Gastrocnemius medialis (tissue), 4 donors: ENCODE results near the gene ELL2. TPM values are rescaled to one million over a fixed set of nuclear protein-coding genes. Genes with fewer than 3 reads are reported as not detected.
A peak's percentile ranks its signal among the peaks of the same experiment; 100 is the strongest.

Source experiments
- ATAC-seq, 2 donors: fragments of 150-250 bp; one replicate each; pipeline ENCODE4 v1.9.1; 2016
- DNase-seq, 2 donors: peaks; one replicate each; pipeline ENCODE4 v3.0.0-alpha.2; 2019
- H3K27ac ChIP-seq, 4 donors: fragments of 200-600 bp; sonication (generic); 1 replicate in 1 of 4; 2 replicates in 3 of 4; pipeline ENCODE4 v1.5.1; 2016 to 2018; ENCODE audit warnings: mild to moderate bottlenecking in 2 of 4, moderate library complexity in 1 of 4
- H3K27me3 ChIP-seq, 3 donors: fragments of 200-600 bp; sonication (generic) in 2 of 3; 1 replicate in 1 of 3; 2 replicates in 2 of 3; pipeline versions ENCODE4 v1.5.1 to v1.6.0; 2016 to 2019; ENCODE audit warnings: mild to moderate bottlenecking in 1 of 3, moderate library complexity in 1 of 3
- H3K36me3 ChIP-seq, 2 donors: fragments of 200-600 bp; sonication (generic) in 1 of 2; one replicate each; pipeline ENCODE4 v1.5.1; 2017 to 2018
- H3K4me1 ChIP-seq, 2 donors: fragments of 200-600 bp; sonication (generic) in 1 of 2; one replicate each; pipeline ENCODE4 v1.5.1; 2016 to 2017; ENCODE audit warnings: mild to moderate bottlenecking in 2 of 2
- H3K4me3 ChIP-seq, 4 donors: fragments of 200-600 bp; sonication (generic) in 3 of 4; 1 replicate in 1 of 4; 2 replicates in 3 of 4; pipeline ENCODE4 v1.5.1; 2016 to 2019; ENCODE audit warnings: mild to moderate bottlenecking in 2 of 4
- H3K9me3 ChIP-seq, 3 donors: fragments of 200-600 bp; sonication (generic) in 2 of 3; 1 replicate in 1 of 3; 2 replicates in 2 of 3; pipeline ENCODE4 v1.5.1; 2016 to 2019
- POLR2A ChIP-seq, 2 donors: fragments of 450-650 bp; IDR thresholded peaks; one replicate each; pipeline ENCODE4 v1.6.1; 2017; ENCODE audit warnings: antibody characterized with exemption in 2 of 2, mild to moderate bottlenecking in 2 of 2, moderate library complexity in 2 of 2
- in situ Hi-C, 4 donors: fragments of 200-750 bp; cut with MboI; loops; one replicate each; pipeline versions ENCODE4 v1.15.0 to v1.8.0; 2017; ENCODE audit warnings: low sequenced_read_pairs in 4 of 4
- intact Hi-C: fragments of 100-400 bp; cut with DNase I; formaldehyde crosslinking; loops from one replicate; pipeline ENCODE4 v1.15.1; 2023; ENCODE audit warnings: low total_unique reads
- total RNA-seq, 4 donors: library from RNA; depleted of rRNA; stranded (reverse); fragments of >200 nt; gene quantifications; one replicate each; pipeline versions ENCODE4 v1.1.0 to v1.2.3, GENCODE V29; 2016
- TF ChIP-seq, protein P1 (sequence below), 5 experiments: fragments of 450-650 bp in 3 of 5; fragments of 200-600 bp in 2 of 5; sonication (generic) in 2 of 5; IDR thresholded peaks in 4 of 5; conservative IDR thresholded peaks in 1 of 5; 1 replicate in 4 of 5; 2 replicates in 1 of 5; pipeline ENCODE4 v1.5.1; 2016 to 2019; ENCODE audit warnings: antibody characterized with exemption in 5 of 5, mild to moderate bottlenecking in 3 of 5, moderate library complexity in 3 of 5

Gene ELL2
- total RNA-seq, 4 donors from 2014 or later, result 35.2 to 64.5 (median 42.9) TPM

DNA sequence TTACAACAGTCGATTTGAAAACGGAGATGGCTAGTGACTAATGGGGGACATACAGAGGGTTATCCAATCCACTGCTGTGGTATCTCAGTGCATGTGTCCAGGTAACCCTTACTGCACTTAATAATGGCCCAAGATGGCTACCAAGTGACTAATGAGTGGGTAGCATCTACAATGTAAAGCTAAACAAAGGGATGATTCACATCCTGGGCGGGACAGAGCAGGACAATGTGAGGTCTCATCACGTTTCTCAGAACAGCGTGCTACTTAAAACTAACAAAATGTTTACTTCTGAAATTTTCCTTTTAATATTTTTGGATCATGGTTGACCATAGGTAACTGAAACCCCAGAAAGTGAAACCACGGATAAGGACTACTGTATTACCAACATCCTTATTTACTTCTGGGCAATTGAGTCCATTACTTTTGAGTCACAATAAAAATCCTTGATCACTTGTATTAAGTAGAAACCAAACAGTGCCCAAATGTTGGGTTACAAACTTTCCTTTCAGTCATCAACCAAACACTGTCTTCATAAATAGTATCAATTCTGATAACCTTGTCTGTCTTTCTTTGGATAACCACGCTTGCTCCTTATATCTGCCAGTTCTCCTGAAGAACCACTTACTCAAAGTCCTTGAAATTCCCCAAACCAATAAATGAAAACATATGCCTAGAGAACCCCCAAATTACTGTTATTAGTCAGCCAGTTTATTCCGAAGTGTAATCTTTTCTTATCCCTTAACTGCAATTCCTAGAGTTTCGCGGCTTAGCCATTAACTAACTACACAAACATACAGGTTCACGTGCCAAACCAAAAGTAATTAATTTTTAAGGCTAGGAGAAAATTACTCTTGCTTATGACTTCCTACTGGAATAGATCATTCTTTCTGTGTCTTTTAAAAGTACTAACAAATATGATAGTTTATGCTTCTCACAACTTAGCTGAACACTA is 59.7 kb downstream of the ELL2 start:
- ATAC-seq (no peak), DNase-seq (no peak)
- no peak for TF ChIP-seq POLR2A (IDR thresholded peaks at IDR 0.05)
- TF ChIP-seq, protein P1, sequence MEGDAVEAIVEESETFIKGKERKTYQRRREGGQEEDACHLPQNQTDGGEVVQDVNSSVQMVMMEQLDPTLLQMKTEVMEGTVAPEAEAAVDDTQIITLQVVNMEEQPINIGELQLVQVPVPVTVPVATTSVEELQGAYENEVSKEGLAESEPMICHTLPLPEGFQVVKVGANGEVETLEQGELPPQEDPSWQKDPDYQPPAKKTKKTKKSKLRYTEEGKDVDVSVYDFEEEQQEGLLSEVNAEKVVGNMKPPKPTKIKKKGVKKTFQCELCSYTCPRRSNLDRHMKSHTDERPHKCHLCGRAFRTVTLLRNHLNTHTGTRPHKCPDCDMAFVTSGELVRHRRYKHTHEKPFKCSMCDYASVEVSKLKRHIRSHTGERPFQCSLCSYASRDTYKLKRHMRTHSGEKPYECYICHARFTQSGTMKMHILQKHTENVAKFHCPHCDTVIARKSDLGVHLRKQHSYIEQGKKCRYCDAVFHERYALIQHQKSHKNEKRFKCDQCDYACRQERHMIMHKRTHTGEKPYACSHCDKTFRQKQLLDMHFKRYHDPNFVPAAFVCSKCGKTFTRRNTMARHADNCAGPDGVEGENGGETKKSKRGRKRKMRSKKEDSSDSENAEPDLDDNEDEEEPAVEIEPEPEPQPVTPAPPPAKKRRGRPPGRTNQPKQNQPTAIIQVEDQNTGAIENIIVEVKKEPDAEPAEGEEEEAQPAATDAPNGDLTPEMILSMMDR (IDR thresholded peaks at IDR 0.05 in 4 of 5, conservative IDR thresholded peaks at IDR 0.05 in 1 of 5), result no peak
- no peak overlapping the region for H3K27ac ChIP-seq
- in situ Hi-C loops (no loop called here), intact Hi-C loops (no loop called here)
- peaks cover 21 to 40% of the 10 kb centered on the region in 2 donors for H3K4me1 ChIP-seq
- peaks cover 2 to 45% of the 10 kb centered on the region in 2 donors for H3K36me3 ChIP-seq
- no peaks in the 10 kb centered on the region for H3K27me3 ChIP-seq
- H3K9me3 ChIP-seq, result no peaks in the 10 kb centered on the region
- H3K4me3 ChIP-seq, result no peak overlapping the region

DNA sequence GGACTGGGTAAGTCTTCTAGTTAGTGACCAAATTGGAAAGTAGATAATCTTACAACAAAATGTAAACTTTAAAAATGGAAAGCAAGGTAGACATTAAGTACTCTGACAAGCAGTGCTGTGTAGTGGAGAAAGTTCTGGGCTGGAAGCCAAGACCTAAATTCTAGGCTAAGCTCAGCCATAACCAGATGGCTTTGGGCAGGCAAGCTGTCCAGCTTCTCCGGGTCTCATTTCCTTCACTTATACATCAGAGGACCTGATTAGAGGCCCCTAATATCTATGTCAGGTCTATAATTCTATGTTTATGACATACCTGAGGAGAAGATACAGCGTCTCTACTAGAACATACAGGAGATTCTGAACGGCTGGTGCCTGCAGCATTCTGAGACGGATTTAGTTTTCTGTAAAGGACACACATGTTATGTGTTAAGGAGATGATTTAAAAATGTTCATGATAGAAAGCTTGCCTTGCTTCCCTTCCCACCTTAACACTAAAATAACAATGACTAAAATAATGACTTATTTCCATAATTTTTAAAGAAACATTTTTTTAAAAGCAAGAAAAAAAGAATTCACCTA is 61.2 kb downstream of the ELL2 start:
- intact Hi-C loops, result no loop called here
- peak; percentile 41 to 46 for DNase-seq
- ATAC-seq, result peak; percentile 84 to 93
- TF ChIP-seq, protein P1 (IDR thresholded peaks at IDR 0.05 in 4 of 5, conservative IDR thresholded peaks at IDR 0.05 in 1 of 5), result no peak
- TF ChIP-seq POLR2A (IDR thresholded peaks at IDR 0.05), result no peak
- in situ Hi-C loops, result no loop called here
- Histone ChIP-seq H3K27ac (peak overlapping the region in 1 of 4 donors; percentile 49), H3K36me3 (peaks cover 2 to 54% of the 10 kb centered on the region in 2 donors), H3K4me1 (peaks cover 8 to 27% of the 10 kb centered on the region in 2 donors), H3K9me3 (no peaks in the 10 kb centered on the region), H3K4me3 (no peak overlapping the region), H3K27me3 (no peaks in the 10 kb centered on the region)

DNA sequence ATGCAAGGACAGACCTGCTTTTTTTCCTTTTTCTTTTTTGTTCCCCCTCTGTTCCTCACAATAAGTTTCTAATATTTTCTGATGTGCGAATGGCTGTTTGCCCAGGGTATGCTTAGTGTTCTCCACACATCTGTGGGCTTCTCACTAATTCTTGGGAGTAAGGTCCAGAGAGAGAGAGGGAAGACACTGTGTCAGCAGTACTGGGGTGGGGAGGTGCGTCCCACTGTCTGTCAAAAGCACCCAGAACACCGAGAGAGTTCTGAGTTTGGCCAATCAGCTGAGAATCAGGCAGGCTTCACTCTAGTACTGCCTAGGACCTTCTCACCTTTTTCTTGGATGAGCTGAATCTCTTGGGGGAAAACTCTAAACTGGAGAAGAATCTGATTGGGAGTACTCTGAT is 61.8 kb downstream of the ELL2 start:
- H3K4me3 ChIP-seq, result no peak overlapping the region
- H3K27ac ChIP-seq, result peak overlapping the region in 1 of 4 donors; percentile 49
- no peaks in the 10 kb centered on the region for H3K27me3 ChIP-seq
- H3K9me3 ChIP-seq, result no peaks in the 10 kb centered on the region
- peaks cover 5 to 25% of the 10 kb centered on the region in 2 donors for H3K4me1 ChIP-seq
- DNase-seq (no peak), ATAC-seq (peak in 1 of 2 donors; percentile 27)
- intact Hi-C loops, result no loop called here
- peaks cover 2 to 56% of the 10 kb centered on the region in 2 donors for H3K36me3 ChIP-seq
- TF ChIP-seq, protein P1 (IDR thresholded peaks at IDR 0.05 in 4 of 5, conservative IDR thresholded peaks at IDR 0.05 in 1 of 5), result no peak
- no peak for TF ChIP-seq POLR2A (IDR thresholded peaks at IDR 0.05)
- in situ Hi-C loops, result no loop called here

DNA sequence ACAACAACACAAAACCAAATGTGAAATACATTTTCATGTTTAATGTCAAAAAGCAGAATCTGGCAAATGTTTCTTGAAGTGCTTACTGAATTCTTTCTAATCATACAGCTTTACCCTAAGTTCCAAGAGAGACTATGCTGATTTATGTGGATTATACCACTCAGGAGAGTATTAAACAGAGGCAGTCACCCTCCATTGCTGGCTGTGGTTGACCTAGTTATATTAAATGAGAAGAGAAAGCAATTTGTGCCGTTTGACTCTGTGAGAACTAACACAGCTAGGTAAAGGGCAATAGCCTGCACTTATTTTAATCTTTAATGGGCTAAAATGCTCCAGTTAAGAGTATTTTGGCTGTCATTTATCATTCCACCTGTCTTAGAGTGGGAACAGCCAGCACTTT is 62.6 kb downstream of the ELL2 start:
- Histone ChIP-seq H3K4me1 (peaks cover 5 to 25% of the 10 kb centered on the region in 2 donors), H3K36me3 (peaks cover 2 to 63% of the 10 kb centered on the region in 2 donors), H3K4me3 (no peak overlapping the region), H3K9me3 (no peaks in the 10 kb centered on the region), H3K27ac (no peak overlapping the region), H3K27me3 (no peaks in the 10 kb centered on the region)
- TF ChIP-seq POLR2A (IDR thresholded peaks at IDR 0.05), result no peak
- TF ChIP-seq, protein P1 (IDR thresholded peaks at IDR 0.05 in 4 of 5, conservative IDR thresholded peaks at IDR 0.05 in 1 of 5), result no peak
- DNase-seq (no peak), ATAC-seq (no peak)
- in situ Hi-C loops (no loop called here), intact Hi-C loops (no loop called here)
